Activated naive CD8-positive, alpha-beta T cell (primary cell): ENCODE measurements around the gene KCNK1.
"Not testable (repeated sequence)": the region's sequence is repeated elsewhere in the genome, so short reads cannot be mapped to it uniquely, and the experiment has no call there.

Experiments used
- H3K27ac Mint-ChIP-seq: one replicate; pipeline ENCODE4 v1.8.0; 2021; ENCODE audit warnings: mixed read lengths
- H3K27me3 Mint-ChIP-seq: one replicate; pipeline ENCODE4 v1.8.0; 2021; ENCODE audit warnings: mixed read lengths
- H3K36me3 Mint-ChIP-seq: one replicate; pipeline ENCODE4 v1.8.0; 2021; ENCODE audit warnings: mixed read lengths
- H3K4me1 Mint-ChIP-seq: one replicate; pipeline ENCODE4 v1.8.0; 2021; ENCODE audit warnings: low read depth, mixed read lengths
- H3K4me3 Mint-ChIP-seq: one replicate; pipeline ENCODE4 v1.8.0; 2021; ENCODE audit warnings: mild to moderate bottlenecking, mixed read lengths
- H3K9me3 Mint-ChIP-seq: one replicate; pipeline ENCODE4 v1.8.0; 2021; ENCODE audit warnings: low read depth, mixed read lengths

Gene KCNK1

GRCh38 chr1:233664253-233664652 lies 50.3 kb downstream of the KCNK1 start:
- Mint-ChIP-seq H3K27me3 (peaks cover 6% of the 10 kb centered on the region), H3K9me3 (no peaks in the 10 kb centered on the region), H3K4me3 (no peak overlapping the region), H3K36me3 (no peaks in the 10 kb centered on the region), H3K4me1 (no peaks in the 10 kb centered on the region), H3K27ac (no peak overlapping the region)

- Mint-ChIP-seq H3K9me3 (no peaks in the 10 kb centered on the region), H3K27me3 (peaks cover 6% of the 10 kb centered on the region), H3K27ac (no peak overlapping the region), H3K36me3 (no peaks in the 10 kb centered on the region), H3K4me1 (no peaks in the 10 kb centered on the region), H3K4me3 (no peak overlapping the region)
These were observed 51.1 kb downstream of the KCNK1 start for GRCh38 chr1:233664804-233665574.

- Mint-ChIP-seq H3K27me3 (peaks cover 8% of the 10 kb centered on the region), H3K27ac (no peak overlapping the region), H3K9me3 (no peaks in the 10 kb centered on the region), H3K36me3 (no peaks in the 10 kb centered on the region), H3K4me3 (no peak overlapping the region), H3K4me1 (no peaks in the 10 kb centered on the region)
These were observed 51.8 kb downstream of the KCNK1 start for GRCh38 chr1:233665575-233666270.

- H3K4me1 Mint-ChIP-seq = no peaks in the 10 kb centered on the region
- H3K27me3 Mint-ChIP-seq = peaks cover 2% of the 10 kb centered on the region
- H3K4me3 Mint-ChIP-seq = no peak overlapping the region
- no peak overlapping the region for H3K27ac Mint-ChIP-seq
- no peaks in the 10 kb centered on the region for H3K36me3 Mint-ChIP-seq
- no peaks in the 10 kb centered on the region for H3K9me3 Mint-ChIP-seq
These were observed 53.8 kb downstream of the KCNK1 start for GRCh38 chr1:233667741-233668140.

GRCh38 chr1:233668146-233668724 lies 54.3 kb downstream of the KCNK1 start:
- Mint-ChIP-seq H3K9me3 (no peaks in the 10 kb centered on the region), H3K4me1 (no peaks in the 10 kb centered on the region), H3K27me3 (peaks cover 2% of the 10 kb centered on the region), H3K36me3 (no peaks in the 10 kb centered on the region), H3K4me3 (no peak overlapping the region), H3K27ac (no peak overlapping the region)

- Mint-ChIP-seq H3K27me3 (peaks cover 2% of the 10 kb centered on the region), H3K4me1 (no peaks in the 10 kb centered on the region), H3K36me3 (no peaks in the 10 kb centered on the region), H3K27ac (no peak overlapping the region), H3K9me3 (no peaks in the 10 kb centered on the region), H3K4me3 (no peak overlapping the region)
These were observed 54.9 kb downstream of the KCNK1 start for GRCh38 chr1:233668725-233669294.

GRCh38 chr1:233670363-233670762 lies 56.5 kb downstream of the KCNK1 start:
- H3K9me3 Mint-ChIP-seq, H3K4me1 Mint-ChIP-seq, H3K4me3 Mint-ChIP-seq, H3K27ac Mint-ChIP-seq, H3K36me3 Mint-ChIP-seq, H3K27me3 Mint-ChIP-seq: not testable (repeated sequence)

- Mint-ChIP-seq H3K27ac (no peak overlapping the region), H3K27me3 (peaks cover 3% of the 10 kb centered on the region), H3K9me3 (no peaks in the 10 kb centered on the region), H3K4me1 (no peaks in the 10 kb centered on the region), H3K4me3 (no peak overlapping the region), H3K36me3 (no peaks in the 10 kb centered on the region)
These were observed 57.4 kb downstream of the KCNK1 start for GRCh38 chr1:233671286-233671685.

GRCh38 chr1:233672732-233673131 lies 58.8 kb downstream of the KCNK1 start:
- Mint-ChIP-seq H3K4me1 (no peaks in the 10 kb centered on the region), H3K27me3 (peaks cover 3% of the 10 kb centered on the region), H3K36me3 (no peaks in the 10 kb centered on the region), H3K4me3 (no peak overlapping the region), H3K27ac (no peak overlapping the region), H3K9me3 (no peaks in the 10 kb centered on the region)

GRCh38 chr1:233673261-233673946 lies 59.5 kb downstream of the KCNK1 start:
- Mint-ChIP-seq H3K27me3 (peaks cover 5% of the 10 kb centered on the region), H3K4me3 (no peak overlapping the region), H3K9me3 (no peaks in the 10 kb centered on the region), H3K4me1 (no peaks in the 10 kb centered on the region), H3K36me3 (no peaks in the 10 kb centered on the region), H3K27ac (no peak overlapping the region)

- Mint-ChIP-seq H3K27me3 (peaks cover 5% of the 10 kb centered on the region), H3K27ac (no peak overlapping the region), H3K36me3 (no peaks in the 10 kb centered on the region), H3K4me1 (no peaks in the 10 kb centered on the region), H3K4me3 (no peak overlapping the region), H3K9me3 (no peaks in the 10 kb centered on the region)
These were observed 60.1 kb downstream of the KCNK1 start for GRCh38 chr1:233673947-233674431.

GRCh38 chr1:233675446-233675845 lies 61.5 kb downstream of the KCNK1 start:
- Mint-ChIP-seq H3K9me3 (no peaks in the 10 kb centered on the region), H3K4me1 (no peaks in the 10 kb centered on the region), H3K4me3 (no peak overlapping the region)

GRCh38 chr1:233675893-233676292 lies 62.0 kb downstream of the KCNK1 start:
- Mint-ChIP-seq H3K36me3 (no peaks in the 10 kb centered on the region), H3K4me3 (no peak overlapping the region), H3K27me3 (peaks cover 3% of the 10 kb centered on the region), H3K27ac (no peak overlapping the region), H3K4me1 (no peaks in the 10 kb centered on the region), H3K9me3 (no peaks in the 10 kb centered on the region)

More at GRCh38 chr1:233675446-233675845, 61.5 kb downstream of the KCNK1 start:
- no peak overlapping the region for H3K27ac Mint-ChIP-seq
- peaks cover 3% of the 10 kb centered on the region for H3K27me3 Mint-ChIP-seq
- H3K36me3 Mint-ChIP-seq = no peaks in the 10 kb centered on the region

GRCh38 chr1:233677690-233678354 lies 63.9 kb downstream of the KCNK1 start:
- Mint-ChIP-seq H3K9me3 (no peaks in the 10 kb centered on the region), H3K4me1 (no peaks in the 10 kb centered on the region), H3K27me3 (peaks cover 3% of the 10 kb centered on the region), H3K4me3 (no peak overlapping the region), H3K27ac (no peak overlapping the region), H3K36me3 (no peaks in the 10 kb centered on the region)
